Testis (tissue), 3 donors: ENCODE data around the gene DNAJC17. TPM values are rescaled to one million over a fixed set of nuclear protein-coding genes. Genes with fewer than 3 reads are reported as not detected.
A peak's percentile ranks its signal among the peaks of the same experiment; 100 is the strongest.

Experiments
- DNase-seq: peaks from one replicate; pipeline ENCODE4 v3.0.0-alpha.2; 2019
- H3K27ac ChIP-seq, 2 donors: fragments of 200-600 bp; sonication (generic); one replicate each; pipeline ENCODE4 v1.5.1; 2019
- H3K27me3 ChIP-seq: fragments of 200-600 bp; sonication (generic); one replicate; pipeline ENCODE4 v1.5.1; 2019
- H3K36me3 ChIP-seq: fragments of 200-600 bp; sonication (generic); one replicate; pipeline ENCODE4 v1.5.1; 2017; ENCODE audit warnings: low read depth; ENCODE audit errors: missing control alignments
- H3K4me1 ChIP-seq: fragments of 200-600 bp; sonication (generic); one replicate; pipeline ENCODE4 v1.5.1; 2019
- H3K4me3 ChIP-seq, 2 donors: fragments of 200-600 bp; sonication (generic); one replicate each; pipeline ENCODE4 v1.5.1; 2017 to 2019
- H3K9me3 ChIP-seq: fragments of 200-600 bp; sonication (generic); one replicate; pipeline ENCODE4 v1.5.1; 2017
- POLR2A ChIP-seq: fragments of 450-650 bp; IDR thresholded peaks from one replicate; pipeline ENCODE4 v1.6.1; 2017; ENCODE audit warnings: antibody characterized with exemption, mild to moderate bottlenecking, moderate library complexity
- WGBS, 2 donors: methylation state at CpG; one replicate each; pipeline ENCODE4 v1.1.5; 2018; 5-methylcytosine and 5-hydroxymethylcytosine counted together
- intact Hi-C: fragments of 100-400 bp; cut with DNase I; formaldehyde crosslinking; loops from one replicate; pipeline ENCODE4 v1.15.1; 2023; ENCODE audit warnings: low total_unique reads
- polyA plus RNA-seq: library from polyadenylated mRNA; stranded (reverse); fragments of 350-450 nt; fragmentation: Illumina TruSeq; extraction: RNeasy Lipid Tissue Mini Kit (QIAGEN cat#74804); gene quantifications from one replicate; pipeline ENCODE4 v1.2.3, GENCODE V29; 2014; ENCODE audit warnings: low read depth, low replicate concordance; ENCODE audit not compliant: insufficient read depth
- total RNA-seq, 2 donors: library from RNA; depleted of rRNA; stranded (reverse); fragments of >200 nt; gene quantifications; one replicate each; pipeline ENCODE4 v1.2.3, GENCODE V29; 2016
- TF ChIP-seq, protein P1 (sequence below), 3 experiments: fragments of 450-650 bp in 2 of 3; fragments of 200-600 bp in 1 of 3; sonication (generic) in 1 of 3; IDR thresholded peaks; one replicate each; pipeline ENCODE4 v1.5.1; 2016 to 2019; ENCODE audit warnings: antibody characterized with exemption in 3 of 3, mild to moderate bottlenecking in 2 of 3, moderate library complexity in 1 of 3

Gene DNAJC17
- total and polyA plus RNA-seq, 3 donors from 2014 or later = 11.1 to 22.6 (median 21.6) TPM

DNA sequence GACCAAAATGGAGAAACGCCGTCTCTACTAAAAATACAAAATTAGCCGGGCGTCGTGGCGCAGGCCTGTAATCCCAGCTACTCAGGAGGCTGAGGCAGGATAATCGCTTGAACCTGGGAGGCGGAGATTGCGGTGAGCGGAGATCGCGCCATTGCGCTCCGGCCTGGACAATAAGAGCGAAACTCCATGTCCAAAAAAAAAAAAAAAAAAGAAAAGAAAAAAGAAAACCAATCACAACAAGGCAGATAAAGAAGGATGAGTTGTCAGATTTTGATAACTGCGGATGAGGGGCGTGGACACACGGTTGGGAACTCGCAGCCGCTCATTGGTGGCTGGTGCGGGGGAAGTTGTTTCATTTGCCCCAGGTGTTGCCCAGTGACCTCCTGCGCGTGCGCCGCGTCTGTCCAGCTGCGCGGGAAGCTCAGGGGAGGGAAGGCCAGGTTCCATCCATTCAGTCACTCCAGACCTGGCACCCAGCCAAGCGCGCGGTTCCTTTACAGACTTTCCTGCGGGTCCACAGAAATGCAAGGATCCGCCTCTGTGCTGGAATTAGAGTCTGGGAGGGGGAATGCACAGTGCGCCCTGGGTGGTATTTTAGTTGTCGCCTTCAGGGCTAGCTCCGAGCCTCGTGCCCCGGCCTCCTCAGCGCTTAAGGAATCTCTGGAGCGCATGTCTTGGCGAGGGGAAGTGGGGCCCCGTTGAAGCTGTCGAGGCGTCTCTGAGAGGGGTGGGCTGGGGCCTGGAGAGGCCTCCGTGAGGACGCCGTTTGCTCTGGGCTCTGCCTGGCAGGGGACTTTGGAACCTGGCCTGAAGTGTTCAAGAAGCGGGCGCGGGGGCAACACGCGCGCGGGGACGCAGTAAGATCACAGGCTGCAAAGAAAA, 44.1 kb downstream of the DNAJC17 start:
- no peaks in the 10 kb centered on the region for H3K27me3 ChIP-seq
- 27 to 29% methylated on average over 40 to 55 of the region's 55 CpGs for WGBS, 2 donors
- DNase-seq = peak; percentile 72
- peaks cover 19% of the 10 kb centered on the region for H3K4me1 ChIP-seq
- no peaks in the 10 kb centered on the region for H3K36me3 ChIP-seq
- no peaks in the 10 kb centered on the region for H3K9me3 ChIP-seq
- peak overlapping the region; percentile 50 to 61 for H3K4me3 ChIP-seq
- TF ChIP-seq POLR2A = no peak
- TF ChIP-seq, protein P1, sequence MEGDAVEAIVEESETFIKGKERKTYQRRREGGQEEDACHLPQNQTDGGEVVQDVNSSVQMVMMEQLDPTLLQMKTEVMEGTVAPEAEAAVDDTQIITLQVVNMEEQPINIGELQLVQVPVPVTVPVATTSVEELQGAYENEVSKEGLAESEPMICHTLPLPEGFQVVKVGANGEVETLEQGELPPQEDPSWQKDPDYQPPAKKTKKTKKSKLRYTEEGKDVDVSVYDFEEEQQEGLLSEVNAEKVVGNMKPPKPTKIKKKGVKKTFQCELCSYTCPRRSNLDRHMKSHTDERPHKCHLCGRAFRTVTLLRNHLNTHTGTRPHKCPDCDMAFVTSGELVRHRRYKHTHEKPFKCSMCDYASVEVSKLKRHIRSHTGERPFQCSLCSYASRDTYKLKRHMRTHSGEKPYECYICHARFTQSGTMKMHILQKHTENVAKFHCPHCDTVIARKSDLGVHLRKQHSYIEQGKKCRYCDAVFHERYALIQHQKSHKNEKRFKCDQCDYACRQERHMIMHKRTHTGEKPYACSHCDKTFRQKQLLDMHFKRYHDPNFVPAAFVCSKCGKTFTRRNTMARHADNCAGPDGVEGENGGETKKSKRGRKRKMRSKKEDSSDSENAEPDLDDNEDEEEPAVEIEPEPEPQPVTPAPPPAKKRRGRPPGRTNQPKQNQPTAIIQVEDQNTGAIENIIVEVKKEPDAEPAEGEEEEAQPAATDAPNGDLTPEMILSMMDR (IDR thresholded peaks at IDR 0.05) = no peak
- peak overlapping the region; percentile 64 to 83 for H3K27ac ChIP-seq
- intact Hi-C loops = no loop called here

DNA sequence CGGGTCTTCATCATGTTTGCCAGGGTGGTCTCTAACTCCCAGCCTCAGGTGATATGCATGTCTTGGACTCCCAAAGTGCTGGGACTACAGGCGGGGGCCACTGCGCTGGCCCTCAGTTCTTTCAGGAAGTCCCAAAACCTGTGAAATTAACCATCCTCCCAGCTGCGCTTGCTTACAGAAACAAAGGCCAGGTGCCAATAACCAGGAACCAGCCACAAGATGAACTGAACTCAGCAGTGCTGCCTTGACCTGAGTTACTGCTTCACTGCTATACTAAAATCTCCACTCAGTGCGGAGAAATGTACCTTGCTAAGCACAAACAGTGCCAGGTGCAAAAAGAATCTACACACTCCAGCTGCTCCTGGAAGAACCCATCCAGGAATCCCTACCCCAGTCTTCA, 47.3 kb downstream of the DNAJC17 start:
- intact Hi-C loops = no loop called here
- no peak overlapping the region for H3K27ac ChIP-seq
- H3K9me3 ChIP-seq = no peaks in the 10 kb centered on the region
- no peaks in the 10 kb centered on the region for H3K27me3 ChIP-seq
- 85 to 94% methylated on average over 5 of the region's 5 CpGs for WGBS, 2 donors
- no peaks in the 10 kb centered on the region for H3K36me3 ChIP-seq
- no peak for TF ChIP-seq POLR2A
- TF ChIP-seq, protein P1 (IDR thresholded peaks at IDR 0.05) = no peak
- H3K4me3 ChIP-seq = no peak overlapping the region
- peaks cover 5% of the 10 kb centered on the region for H3K4me1 ChIP-seq
- no peak for DNase-seq

DNA sequence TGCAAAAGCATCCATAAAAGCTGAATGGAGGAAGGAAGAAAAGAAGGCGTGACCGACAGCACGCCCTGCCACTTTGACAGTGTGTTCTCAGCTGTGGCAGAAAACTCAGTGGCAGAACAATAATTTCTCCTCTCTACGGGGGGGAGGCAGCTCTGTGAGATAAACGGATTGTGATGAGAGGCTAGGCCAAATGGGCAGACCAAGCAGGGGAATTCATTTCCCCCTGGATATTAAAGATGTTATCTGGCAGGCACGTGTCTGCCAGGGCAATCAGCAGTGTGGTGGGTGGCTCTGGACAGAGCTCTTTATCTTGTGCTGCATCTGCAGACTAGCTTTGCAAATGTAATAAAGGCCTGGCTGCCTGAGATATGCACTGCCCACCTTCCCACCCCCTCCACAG, 50.3 kb downstream of the DNAJC17 start:
- intact Hi-C loops = no loop called here
- no peaks in the 10 kb centered on the region for H3K9me3 ChIP-seq
- WGBS, 2 donors = 46 to 52% methylated on average over 6 of the region's 6 CpGs
- H3K27ac ChIP-seq = no peak overlapping the region
- H3K4me3 ChIP-seq = no peak overlapping the region
- DNase-seq = no peak
- H3K36me3 ChIP-seq = no peaks in the 10 kb centered on the region
- peaks cover 5% of the 10 kb centered on the region for H3K4me1 ChIP-seq
- H3K27me3 ChIP-seq = no peaks in the 10 kb centered on the region
- TF ChIP-seq, protein P1 (IDR thresholded peaks at IDR 0.05) = no peak
- TF ChIP-seq POLR2A = no peak

DNA sequence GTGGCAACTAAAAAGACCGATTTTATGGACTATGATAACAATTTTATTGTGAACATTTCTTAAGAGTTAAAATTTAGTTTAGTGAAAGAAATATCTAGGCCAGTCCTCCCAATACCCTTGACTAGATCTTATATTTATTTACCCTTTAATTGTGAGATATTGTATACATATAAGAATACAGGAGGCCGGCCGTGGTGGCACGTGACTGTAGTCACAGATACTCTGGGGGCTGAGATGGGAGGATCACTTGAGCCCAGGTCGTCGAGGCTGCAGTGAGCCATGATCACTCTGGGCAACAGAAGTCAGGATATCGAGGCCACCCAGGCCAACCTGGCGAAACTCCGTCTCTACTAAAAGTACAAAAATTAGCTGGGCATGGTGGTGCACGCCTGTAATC, 51.5 kb downstream of the DNAJC17 start:
- TF ChIP-seq, protein P1 (IDR thresholded peaks at IDR 0.05) = no peak
- no peak for TF ChIP-seq POLR2A
- H3K27ac ChIP-seq = peak overlapping the region; percentile 42 to 66
- DNase-seq = no peak
- peaks cover 5% of the 10 kb centered on the region for H3K4me1 ChIP-seq
- WGBS, 2 donors = 49 to 54% methylated on average over 10 of the region's 10 CpGs
- H3K4me3 ChIP-seq = peak overlapping the region; percentile 78 to 84
- H3K9me3 ChIP-seq = no peaks in the 10 kb centered on the region
- H3K27me3 ChIP-seq = no peaks in the 10 kb centered on the region
- no peaks in the 10 kb centered on the region for H3K36me3 ChIP-seq
- intact Hi-C loops = no loop called here
